ENCODE results near the gene MGMT. TPM values are rescaled to one million over a fixed set of nuclear protein-coding genes. Genes with fewer than 3 reads are reported as not detected.

MGMT gene
- total RNA-seq, 4 donors from 2014 or later = 16.5 to 37.5 (median 32.1) TPM

DNA sequence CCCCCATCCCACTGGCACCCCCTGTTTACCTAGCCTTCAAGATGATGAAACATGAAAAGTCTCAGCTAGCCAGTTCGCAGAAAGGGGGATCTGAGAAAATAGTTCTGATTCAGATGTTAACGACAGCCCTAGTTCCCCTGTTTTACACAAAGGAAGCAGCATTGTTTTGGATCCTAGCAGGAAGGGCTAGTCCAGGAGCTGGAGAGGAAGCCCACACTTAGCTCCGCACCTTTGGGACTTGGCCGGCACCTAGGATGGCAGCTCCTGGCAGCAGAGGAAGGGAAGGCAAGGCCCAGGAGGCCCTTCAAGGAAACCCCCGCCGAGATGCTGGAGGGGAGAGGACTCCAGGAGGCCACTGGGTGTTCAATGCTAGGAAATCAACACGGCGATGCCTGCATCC, 29.0 kb upstream of the MGMT start:
- Histone ChIP-seq H3K27me3 (peaks cover 28% of the 10 kb centered on the region), H3K4me3 (no peak overlapping the region), H3K4me1 (no peaks in the 10 kb centered on the region), H3K36me3 (no peaks in the 10 kb centered on the region), H3K27ac (no peak overlapping the region), H3K9me3 (no peaks in the 10 kb centered on the region)
- 70 to 89% methylated on average over 2 to 4 of the region's 8 CpGs for WGBS, 2 donors (ENCODE audit: low coverage in 1 of 2)
- TF ChIP-seq POLR2AphosphoS5 (IDR thresholded peaks at IDR 0.05) (no peak), POLR2A (IDR thresholded peaks at IDR 0.05) (no peak), EP300 (IDR thresholded peaks at IDR 0.05) (no peak)
- TF ChIP-seq, protein P1, sequence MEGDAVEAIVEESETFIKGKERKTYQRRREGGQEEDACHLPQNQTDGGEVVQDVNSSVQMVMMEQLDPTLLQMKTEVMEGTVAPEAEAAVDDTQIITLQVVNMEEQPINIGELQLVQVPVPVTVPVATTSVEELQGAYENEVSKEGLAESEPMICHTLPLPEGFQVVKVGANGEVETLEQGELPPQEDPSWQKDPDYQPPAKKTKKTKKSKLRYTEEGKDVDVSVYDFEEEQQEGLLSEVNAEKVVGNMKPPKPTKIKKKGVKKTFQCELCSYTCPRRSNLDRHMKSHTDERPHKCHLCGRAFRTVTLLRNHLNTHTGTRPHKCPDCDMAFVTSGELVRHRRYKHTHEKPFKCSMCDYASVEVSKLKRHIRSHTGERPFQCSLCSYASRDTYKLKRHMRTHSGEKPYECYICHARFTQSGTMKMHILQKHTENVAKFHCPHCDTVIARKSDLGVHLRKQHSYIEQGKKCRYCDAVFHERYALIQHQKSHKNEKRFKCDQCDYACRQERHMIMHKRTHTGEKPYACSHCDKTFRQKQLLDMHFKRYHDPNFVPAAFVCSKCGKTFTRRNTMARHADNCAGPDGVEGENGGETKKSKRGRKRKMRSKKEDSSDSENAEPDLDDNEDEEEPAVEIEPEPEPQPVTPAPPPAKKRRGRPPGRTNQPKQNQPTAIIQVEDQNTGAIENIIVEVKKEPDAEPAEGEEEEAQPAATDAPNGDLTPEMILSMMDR (IDR thresholded peaks at IDR 0.05) = no peak
- no peak for ATAC-seq

DNA sequence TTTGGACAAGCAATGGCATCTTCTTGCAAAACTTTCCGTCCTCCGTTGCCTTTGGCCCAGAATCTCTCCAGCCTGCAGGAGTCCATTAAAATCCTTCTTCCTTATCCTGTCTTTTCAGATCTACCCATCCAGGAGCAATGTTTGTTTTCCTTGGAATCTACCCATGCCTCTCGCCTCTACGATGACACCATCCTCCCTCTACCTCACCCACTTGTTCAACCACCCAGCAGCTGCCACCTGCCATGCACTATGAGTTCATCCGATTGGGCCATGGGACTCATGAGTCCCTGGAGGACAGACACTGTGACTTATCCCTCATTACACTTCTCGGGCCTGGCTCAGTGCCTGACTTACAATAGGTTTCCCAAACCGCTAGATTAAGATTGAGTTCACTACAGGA, 26.8 kb upstream of the MGMT start:
- H3K27ac ChIP-seq = no peak overlapping the region
- H3K4me3 ChIP-seq = no peak overlapping the region

DNA sequence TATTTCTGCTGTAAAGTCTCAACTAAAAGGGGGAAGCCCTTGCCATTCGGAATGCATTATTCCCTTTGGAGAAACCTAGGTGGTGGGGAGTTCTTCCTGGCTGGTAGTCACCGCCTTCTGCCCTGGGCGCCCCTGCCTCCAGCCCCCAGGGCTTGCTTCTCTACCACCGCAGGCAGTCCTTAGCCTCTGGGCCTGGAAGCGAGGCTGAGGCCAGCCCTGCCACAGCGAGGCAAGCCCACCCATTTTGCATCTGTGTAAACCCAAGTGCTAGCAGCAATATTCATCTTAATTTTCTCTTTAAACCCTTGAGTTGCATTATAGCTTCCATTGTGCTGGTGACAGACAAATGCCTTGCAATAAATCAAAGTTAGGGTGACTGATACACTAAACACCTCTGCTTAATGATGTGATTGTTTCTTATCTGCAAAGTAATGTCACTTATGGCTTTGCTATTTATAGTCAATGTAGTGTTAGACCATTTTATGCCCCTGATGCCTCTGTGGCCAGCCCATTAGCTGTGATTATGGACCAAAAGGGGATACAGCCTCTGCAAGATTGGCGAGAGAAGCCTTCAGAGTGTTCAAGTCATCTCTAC, 26.2 kb upstream of the MGMT start:
- no peak for ATAC-seq
- WGBS, 2 donors (ENCODE audit: low coverage in 1 of 2) = 78% methylated on average over 6 of the region's 7 CpGs; no CpG with 5 or more reads in 1 of the 2 donors
- Histone ChIP-seq H3K4me1 (no peaks in the 10 kb centered on the region), H3K27me3 (peaks cover 28% of the 10 kb centered on the region), H3K4me3 (no peak overlapping the region), H3K27ac (no peak overlapping the region), H3K9me3 (no peaks in the 10 kb centered on the region), H3K36me3 (no peaks in the 10 kb centered on the region)
- no peak for TF ChIP-seq EP300 (IDR thresholded peaks at IDR 0.05)
- TF ChIP-seq POLR2A (IDR thresholded peaks at IDR 0.05) = no peak
- TF ChIP-seq POLR2AphosphoS5 (IDR thresholded peaks at IDR 0.05) = no peak
- TF ChIP-seq, protein P1 (IDR thresholded peaks at IDR 0.05) = no peak

More for the DNA sequence above, 26.8 kb upstream of the MGMT start:
- WGBS, 2 donors (ENCODE audit: low coverage in 1 of 2) = 80 to 90% methylated on average over 1 to 7 of the region's 7 CpGs
- Histone ChIP-seq H3K27me3 (peaks cover 28% of the 10 kb centered on the region), H3K4me1 (no peaks in the 10 kb centered on the region), H3K36me3 (no peaks in the 10 kb centered on the region), H3K9me3 (no peaks in the 10 kb centered on the region)
- TF ChIP-seq POLR2A (IDR thresholded peaks at IDR 0.05) (no peak), EP300 (IDR thresholded peaks at IDR 0.05) (no peak), POLR2AphosphoS5 (IDR thresholded peaks at IDR 0.05) (no peak)
- TF ChIP-seq, protein P1 (IDR thresholded peaks at IDR 0.05) = no peak
- no peak for ATAC-seq

DNA sequence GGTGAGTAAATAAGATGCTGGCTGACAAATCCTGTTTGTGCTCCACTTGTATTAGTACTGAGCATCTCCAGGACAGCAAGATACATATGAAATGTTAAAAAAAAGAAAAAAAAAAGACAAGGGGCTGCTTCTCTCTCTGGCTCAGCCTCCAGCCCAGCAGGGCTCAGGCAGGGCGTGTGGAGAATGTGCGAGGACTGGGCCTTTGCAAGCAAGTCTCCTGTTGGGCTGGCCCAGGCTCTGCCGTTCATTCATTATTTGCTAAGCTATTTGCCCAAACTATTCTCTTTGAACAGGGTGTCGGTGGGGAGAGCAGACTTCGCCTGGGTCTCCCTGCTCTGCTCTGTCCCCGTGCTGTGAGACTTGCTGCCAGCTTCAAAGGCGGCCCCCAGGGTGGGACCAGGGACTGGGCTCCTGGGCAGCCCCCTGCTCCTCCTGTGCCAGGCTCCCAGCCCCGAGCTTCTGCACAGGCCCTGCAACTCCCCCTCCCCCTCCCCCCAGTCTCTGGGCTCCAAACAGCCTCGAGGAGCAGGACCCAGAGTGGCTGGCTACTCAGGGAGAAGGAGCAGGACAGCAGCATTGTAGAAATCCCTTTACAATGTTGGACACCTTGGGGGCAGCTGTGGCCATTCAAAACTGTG, 25.6 kb upstream of the MGMT start:
- no peak for ATAC-seq
- no peak overlapping the region for H3K27ac ChIP-seq
- no peaks in the 10 kb centered on the region for H3K9me3 ChIP-seq
- no peak overlapping the region for H3K4me3 ChIP-seq
- H3K27me3 ChIP-seq = peaks cover 27% of the 10 kb centered on the region
- WGBS, 2 donors (ENCODE audit: low coverage in 1 of 2) = 73 to 79% methylated on average over 2 to 4 of the region's 9 CpGs
- no peaks in the 10 kb centered on the region for H3K36me3 ChIP-seq
- H3K4me1 ChIP-seq = no peaks in the 10 kb centered on the region
- TF ChIP-seq POLR2AphosphoS5 (IDR thresholded peaks at IDR 0.05) (no peak), POLR2A (IDR thresholded peaks at IDR 0.05) (no peak), EP300 (IDR thresholded peaks at IDR 0.05) (no peak)
- TF ChIP-seq, protein P1 (IDR thresholded peaks at IDR 0.05) = no peak

DNA sequence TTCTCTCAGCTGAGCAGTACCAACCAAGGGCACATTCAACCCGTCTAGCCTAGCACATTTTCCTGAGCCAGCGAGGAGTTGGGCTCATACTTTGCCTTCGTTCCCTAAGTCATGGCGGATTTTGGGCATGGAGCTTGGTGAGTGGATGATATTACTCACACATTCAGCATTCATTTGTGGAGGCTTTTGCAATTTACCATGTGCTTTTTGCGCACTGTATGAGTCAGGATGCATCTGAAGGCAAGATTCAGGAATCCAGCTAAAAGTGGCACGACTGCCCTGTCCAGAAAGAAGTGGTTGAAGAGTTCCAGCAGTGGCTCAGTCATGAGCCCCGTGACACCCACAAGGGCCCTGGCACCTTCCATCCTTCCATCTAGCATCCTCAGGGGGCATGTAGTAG, 24.2 kb upstream of the MGMT start:
- 67 to 89% methylated on average over 1 to 3 of the region's 7 CpGs for WGBS, 2 donors (ENCODE audit: low coverage in 1 of 2)
- Histone ChIP-seq H3K9me3 (no peaks in the 10 kb centered on the region), H3K4me1 (no peaks in the 10 kb centered on the region), H3K4me3 (no peak overlapping the region), H3K27ac (no peak overlapping the region), H3K27me3 (peaks cover 13% of the 10 kb centered on the region), H3K36me3 (no peaks in the 10 kb centered on the region)
- no peak for TF ChIP-seq POLR2AphosphoS5 (IDR thresholded peaks at IDR 0.05)
- TF ChIP-seq, protein P1 (IDR thresholded peaks at IDR 0.05) = no peak
- TF ChIP-seq POLR2A (IDR thresholded peaks at IDR 0.05) = no peak
- no peak for TF ChIP-seq EP300 (IDR thresholded peaks at IDR 0.05)
- ATAC-seq = no peak
